ENCODE measurements around the gene APOB.

DNA sequence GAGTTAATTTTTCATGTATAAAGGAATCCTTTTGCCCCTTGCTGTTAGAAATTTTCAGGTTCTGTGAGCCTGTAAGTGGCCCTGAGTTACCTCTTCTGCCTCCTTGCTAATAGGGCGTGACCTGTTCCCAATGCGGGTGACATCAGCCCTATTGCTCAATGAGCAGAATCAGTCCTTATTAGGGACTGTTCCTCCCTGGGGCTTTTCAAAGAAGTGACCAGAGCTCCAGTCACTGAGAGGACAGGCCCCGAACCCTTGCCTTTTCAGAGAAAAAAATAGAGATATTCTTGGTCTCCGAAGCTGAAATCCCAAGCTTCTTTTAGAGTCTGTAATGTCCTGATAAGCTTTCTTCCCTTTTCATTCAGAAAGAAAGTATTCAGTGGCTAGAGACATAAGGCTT, 8.2 kb upstream of the APOB start:
- TF ChIP-seq EP300 (IDR thresholded peaks at IDR 0.05) (no peak), POLR2A (IDR thresholded peaks at IDR 0.05) (no peak)
- TF ChIP-seq, protein P1, sequence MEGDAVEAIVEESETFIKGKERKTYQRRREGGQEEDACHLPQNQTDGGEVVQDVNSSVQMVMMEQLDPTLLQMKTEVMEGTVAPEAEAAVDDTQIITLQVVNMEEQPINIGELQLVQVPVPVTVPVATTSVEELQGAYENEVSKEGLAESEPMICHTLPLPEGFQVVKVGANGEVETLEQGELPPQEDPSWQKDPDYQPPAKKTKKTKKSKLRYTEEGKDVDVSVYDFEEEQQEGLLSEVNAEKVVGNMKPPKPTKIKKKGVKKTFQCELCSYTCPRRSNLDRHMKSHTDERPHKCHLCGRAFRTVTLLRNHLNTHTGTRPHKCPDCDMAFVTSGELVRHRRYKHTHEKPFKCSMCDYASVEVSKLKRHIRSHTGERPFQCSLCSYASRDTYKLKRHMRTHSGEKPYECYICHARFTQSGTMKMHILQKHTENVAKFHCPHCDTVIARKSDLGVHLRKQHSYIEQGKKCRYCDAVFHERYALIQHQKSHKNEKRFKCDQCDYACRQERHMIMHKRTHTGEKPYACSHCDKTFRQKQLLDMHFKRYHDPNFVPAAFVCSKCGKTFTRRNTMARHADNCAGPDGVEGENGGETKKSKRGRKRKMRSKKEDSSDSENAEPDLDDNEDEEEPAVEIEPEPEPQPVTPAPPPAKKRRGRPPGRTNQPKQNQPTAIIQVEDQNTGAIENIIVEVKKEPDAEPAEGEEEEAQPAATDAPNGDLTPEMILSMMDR (IDR thresholded peaks at IDR 0.05): no peak
